Measurements from ENCODE around the gene CD3G. TPM values are rescaled to one million over a fixed set of nuclear protein-coding genes. Genes with fewer than 3 reads are reported as not detected.

The CD3G gene
- total and polyA plus RNA-seq, 9 of the 15 experiments (the other 6 are each of a cell fraction or from before 2014, with no cell fraction given) = 0.30 to 1.7 (median 0.47) TPM

DNA sequence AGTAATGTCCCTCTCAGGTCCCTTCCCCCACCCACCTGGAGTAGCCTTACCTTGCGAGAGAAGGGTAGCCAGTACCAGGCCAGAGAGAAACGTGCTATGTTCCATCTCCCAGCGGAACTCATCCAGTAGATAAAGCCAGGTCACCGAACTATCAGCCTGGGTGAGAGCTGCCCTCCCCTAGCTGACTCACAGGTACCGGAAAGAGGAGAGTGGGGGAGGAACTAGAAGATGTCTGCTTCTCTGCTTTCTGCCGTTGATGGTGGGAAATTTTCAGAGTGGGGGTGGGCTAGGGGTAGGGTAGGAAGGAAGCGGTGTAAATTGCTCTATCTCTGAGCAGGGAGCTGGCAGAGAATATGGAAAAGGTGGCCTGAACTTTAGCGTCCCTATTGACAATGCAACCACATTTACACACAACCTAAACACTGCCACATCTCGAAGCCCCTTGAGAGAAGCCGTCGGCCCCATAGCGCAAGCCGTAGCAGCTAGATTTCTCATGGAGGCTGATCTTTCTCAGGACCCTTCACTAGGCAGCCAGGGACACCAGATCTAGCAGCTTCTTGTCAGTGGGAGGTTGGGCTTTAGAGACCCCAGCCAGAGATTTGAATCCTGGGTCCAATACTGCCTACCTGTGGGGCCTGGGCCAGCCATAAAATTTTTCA is 1.5 kb upstream of the CD3G start, which contains the start of gene CD3D (continued):
- TF ChIP-seq, protein P1, sequence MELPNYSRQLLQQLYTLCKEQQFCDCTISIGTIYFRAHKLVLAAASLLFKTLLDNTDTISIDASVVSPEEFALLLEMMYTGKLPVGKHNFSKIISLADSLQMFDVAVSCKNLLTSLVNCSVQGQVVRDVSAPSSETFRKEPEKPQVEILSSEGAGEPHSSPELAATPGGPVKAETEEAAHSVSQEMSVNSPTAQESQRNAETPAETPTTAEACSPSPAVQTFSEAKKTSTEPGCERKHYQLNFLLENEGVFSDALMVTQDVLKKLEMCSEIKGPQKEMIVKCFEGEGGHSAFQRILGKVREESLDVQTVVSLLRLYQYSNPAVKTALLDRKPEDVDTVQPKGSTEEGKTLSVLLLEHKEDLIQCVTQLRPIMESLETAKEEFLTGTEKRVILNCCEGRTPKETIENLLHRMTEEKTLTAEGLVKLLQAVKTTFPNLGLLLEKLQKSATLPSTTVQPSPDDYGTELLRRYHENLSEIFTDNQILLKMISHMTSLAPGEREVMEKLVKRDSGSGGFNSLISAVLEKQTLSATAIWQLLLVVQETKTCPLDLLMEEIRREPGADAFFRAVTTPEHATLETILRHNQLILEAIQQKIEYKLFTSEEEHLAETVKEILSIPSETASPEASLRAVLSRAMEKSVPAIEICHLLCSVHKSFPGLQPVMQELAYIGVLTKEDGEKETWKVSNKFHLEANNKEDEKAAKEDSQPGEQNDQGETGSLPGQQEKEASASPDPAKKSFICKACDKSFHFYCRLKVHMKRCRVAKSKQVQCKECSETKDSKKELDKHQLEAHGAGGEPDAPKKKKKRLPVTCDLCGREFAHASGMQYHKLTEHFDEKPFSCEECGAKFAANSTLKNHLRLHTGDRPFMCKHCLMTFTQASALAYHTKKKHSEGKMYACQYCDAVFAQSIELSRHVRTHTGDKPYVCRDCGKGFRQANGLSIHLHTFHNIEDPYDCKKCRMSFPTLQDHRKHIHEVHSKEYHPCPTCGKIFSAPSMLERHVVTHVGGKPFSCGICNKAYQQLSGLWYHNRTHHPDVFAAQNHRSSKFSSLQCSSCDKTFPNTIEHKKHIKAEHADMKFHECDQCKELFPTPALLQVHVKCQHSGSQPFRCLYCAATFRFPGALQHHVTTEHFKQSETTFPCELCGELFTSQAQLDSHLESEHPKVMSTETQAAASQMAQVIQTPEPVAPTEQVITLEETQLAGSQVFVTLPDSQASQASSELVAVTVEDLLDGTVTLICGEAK (IDR thresholded peaks at IDR 0.05) = 0 out of 2 replicates have a peak, but pooled peaks have one; percentile 8
- TF ChIP-seq, protein P1 (CRISPR knock-in tag; IDR thresholded peaks at IDR 0.05) = no peak
